ES-I3 (cell line): ENCODE data around the gene ORMDL3.
"Not testable (repeated sequence)": the region's sequence is repeated elsewhere in the genome, so short reads cannot be mapped to it uniquely, and the experiment has no call there.

ENCODE experiments used
- H3K36me3 ChIP-seq: 2 replicates; pipeline ENCODE4 v1.6.1; 2013; ENCODE audit warnings: mild to moderate bottlenecking, low read length, control low read depth, moderate library complexity; ENCODE audit not compliant: insufficient read depth
- H3K4me1 ChIP-seq: 2 replicates; pipeline ENCODE4 v1.6.1; 2013; ENCODE audit warnings: mild to moderate bottlenecking, control low read depth, low read length; ENCODE audit not compliant: insufficient read depth
- H3K9ac ChIP-seq: 2 replicates; pipeline ENCODE4 v1.6.1; 2013; ENCODE audit warnings: low read depth, mild to moderate bottlenecking, low read length, moderate library complexity
- H3K9me3 ChIP-seq: 2 replicates; pipeline ENCODE4 v1.6.1; 2013; ENCODE audit warnings: mild to moderate bottlenecking, low read length, moderate library complexity; ENCODE audit not compliant: control insufficient read depth, insufficient read depth

The ORMDL3 gene

GRCh38 chr17:39923836-39924690 lies 3.3 kb downstream of the ORMDL3 start:
- H3K9me3 ChIP-seq = no peaks in the 10 kb centered on the region
- H3K9ac ChIP-seq = no peak overlapping the region
- H3K36me3 ChIP-seq = peaks cover 8% of the 10 kb centered on the region
- H3K4me1 ChIP-seq = no peaks in the 10 kb centered on the region; the same call in none of the 2 replicates

DNA sequence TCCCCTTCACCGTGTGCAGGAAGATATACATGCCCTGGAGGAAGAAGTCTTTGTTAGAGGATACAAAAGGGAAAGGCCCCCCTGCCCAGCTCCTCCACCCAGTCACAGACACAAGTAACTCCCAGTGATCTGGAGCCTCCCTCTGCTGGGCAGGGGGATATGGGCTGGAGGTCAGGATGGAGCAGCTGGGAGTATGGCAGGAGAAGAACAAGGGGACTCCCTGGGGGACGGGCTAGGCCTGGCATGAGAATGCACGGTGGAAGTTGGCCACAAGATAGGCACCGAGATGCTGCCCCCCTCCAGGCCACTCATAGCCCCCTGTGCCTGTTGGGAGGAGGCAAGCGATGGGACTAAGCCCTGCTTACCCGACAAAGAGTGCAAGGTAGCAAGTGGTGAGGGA lies 4.2 kb downstream of the ORMDL3 start:
- no peaks in the 10 kb centered on the region for H3K9me3 ChIP-seq
- no peaks in the 10 kb centered on the region; the same call in none of the 2 replicates for H3K4me1 ChIP-seq
- H3K36me3 ChIP-seq = peaks cover 11% of the 10 kb centered on the region
- H3K9ac ChIP-seq = no peak overlapping the region

GRCh38 chr17:39922006-39922405 lies 5.4 kb downstream of the ORMDL3 start:
- no peak overlapping the region for H3K9ac ChIP-seq
- no peaks in the 10 kb centered on the region; the same call in none of the 2 replicates for H3K4me1 ChIP-seq
- no peaks in the 10 kb centered on the region for H3K9me3 ChIP-seq
- H3K36me3 ChIP-seq = peaks cover 11% of the 10 kb centered on the region

DNA sequence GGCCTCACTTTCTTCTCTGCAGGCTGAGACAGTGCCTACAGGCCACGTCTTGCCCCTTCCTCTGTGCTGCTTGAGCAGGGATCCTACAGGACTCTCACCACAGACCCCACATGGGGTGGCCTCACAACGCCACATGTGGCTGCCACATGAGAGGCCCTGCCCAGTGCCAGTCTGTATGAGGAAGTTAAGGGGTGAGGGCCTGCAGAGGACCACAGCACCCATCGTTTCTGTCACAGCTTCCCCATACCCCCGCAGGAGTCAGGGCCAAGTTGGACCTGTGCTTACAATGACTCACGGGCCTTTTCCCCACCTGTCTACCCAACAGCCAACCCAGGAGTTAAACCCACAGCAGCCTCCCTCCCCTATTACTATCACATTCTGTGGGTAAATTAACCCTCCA lies 6.1 kb downstream of the ORMDL3 start:
- H3K36me3 ChIP-seq = peaks cover 11% of the 10 kb centered on the region
- H3K4me1 ChIP-seq = no peaks in the 10 kb centered on the region; the same call in none of the 2 replicates
- H3K9me3 ChIP-seq = no peaks in the 10 kb centered on the region
- no peak overlapping the region for H3K9ac ChIP-seq

DNA sequence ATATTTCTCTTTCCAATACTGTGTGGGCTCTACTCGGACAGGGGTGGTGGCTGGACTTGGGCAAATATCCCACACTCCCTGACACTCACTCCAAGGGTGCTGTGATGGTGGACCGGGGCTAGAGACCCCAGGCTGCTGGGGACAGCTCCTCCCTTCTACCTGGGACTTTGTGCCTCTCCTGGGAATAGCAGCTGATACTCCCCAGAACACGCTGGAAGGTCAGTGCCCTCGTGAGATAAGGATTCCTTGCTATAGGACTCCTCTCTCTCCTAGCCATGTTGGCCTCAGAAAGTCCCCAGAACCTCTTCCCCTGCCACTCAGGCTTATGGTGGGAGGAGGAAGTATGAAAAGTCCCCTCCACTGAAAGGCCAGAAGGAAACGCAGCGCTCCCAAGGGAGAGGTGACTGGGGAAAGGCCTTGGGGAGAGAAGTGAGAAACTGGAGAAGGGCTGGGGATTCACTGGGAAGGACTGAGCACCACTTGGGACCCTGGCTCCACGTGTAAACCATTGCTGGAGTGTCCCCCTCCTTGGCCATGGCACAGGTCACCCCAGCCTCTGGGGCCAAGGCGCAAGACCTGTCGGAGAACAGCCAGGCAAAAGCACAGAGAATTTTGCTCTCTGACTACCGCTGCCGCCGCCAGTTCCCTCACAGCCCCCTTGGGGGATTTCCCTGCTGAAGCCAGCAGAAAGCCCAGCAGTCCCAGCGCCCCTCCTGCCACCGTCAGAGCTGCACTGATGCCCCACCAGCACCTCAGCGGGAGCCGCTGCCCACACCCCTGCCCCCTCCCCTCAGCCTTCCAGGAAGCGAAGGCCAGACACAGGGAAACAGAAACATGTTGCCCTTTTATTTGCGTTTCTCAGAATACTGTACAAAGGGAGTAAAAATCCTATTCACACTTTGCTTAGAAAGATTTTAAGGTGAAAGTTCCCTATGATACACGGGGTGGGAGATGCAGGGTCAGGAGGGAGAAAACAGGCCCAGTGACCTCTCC lies 6.9 kb downstream of the ORMDL3 start:
- Histone ChIP-seq H3K4me1 (no peaks in the 10 kb centered on the region; the same call in none of the 2 replicates), H3K9me3 (no peaks in the 10 kb centered on the region), H3K9ac (no peak overlapping the region), H3K36me3 (peaks cover 11% of the 10 kb centered on the region)

GRCh38 chr17:39919087-39919683 lies 8.2 kb downstream of the ORMDL3 start:
- no peak overlapping the region for H3K9ac ChIP-seq
- no peaks in the 10 kb centered on the region for H3K9me3 ChIP-seq
- no peaks in the 10 kb centered on the region for H3K4me1 ChIP-seq
- peaks cover 11% of the 10 kb centered on the region for H3K36me3 ChIP-seq

DNA sequence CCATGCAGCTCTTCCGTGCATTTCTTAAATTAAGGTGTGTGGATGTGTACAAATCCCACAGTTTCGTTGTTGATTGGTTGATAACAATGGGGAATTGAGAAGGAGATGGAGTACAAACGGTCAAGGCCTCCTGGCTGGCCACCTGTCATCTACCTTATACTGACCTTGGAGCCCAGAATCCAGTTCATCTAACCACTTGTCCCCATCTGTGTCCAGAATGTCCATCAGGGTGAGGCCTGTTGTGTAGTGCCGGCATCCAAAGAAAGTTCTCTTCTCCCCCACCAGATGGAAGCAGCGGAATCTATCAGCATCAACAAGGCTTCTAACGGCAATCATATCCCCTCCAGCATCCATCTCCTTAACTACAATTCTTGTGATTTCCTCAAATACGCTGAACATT lies 10.5 kb downstream of the ORMDL3 start:
- H3K9me3 ChIP-seq = no peaks in the 10 kb centered on the region
- peaks cover 6% of the 10 kb centered on the region for H3K36me3 ChIP-seq
- H3K9ac ChIP-seq = no peak overlapping the region
- no peaks in the 10 kb centered on the region for H3K4me1 ChIP-seq

DNA sequence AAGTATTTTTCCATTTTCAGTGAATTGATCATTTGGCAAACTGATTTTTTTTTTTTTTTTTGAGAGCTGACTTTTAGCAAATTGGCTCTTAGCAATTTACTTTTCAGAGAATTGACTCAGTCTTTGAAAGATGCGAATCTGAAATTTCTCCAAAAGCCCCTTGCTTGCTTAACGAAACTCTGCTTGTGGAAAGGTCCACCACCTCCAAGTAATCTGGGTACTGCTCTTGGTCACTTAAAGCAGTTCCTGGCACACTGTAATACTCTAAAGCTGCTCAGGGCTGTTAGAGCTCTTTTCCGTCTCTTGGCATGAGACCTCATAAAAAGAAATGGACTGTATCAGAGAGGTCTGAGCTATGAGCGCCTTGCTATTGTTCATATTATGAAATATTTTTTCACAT lies 11.8 kb downstream of the ORMDL3 start:
- Histone ChIP-seq H3K36me3 (peaks cover 5% of the 10 kb centered on the region), H3K9me3 (no peaks in the 10 kb centered on the region)

DNA sequence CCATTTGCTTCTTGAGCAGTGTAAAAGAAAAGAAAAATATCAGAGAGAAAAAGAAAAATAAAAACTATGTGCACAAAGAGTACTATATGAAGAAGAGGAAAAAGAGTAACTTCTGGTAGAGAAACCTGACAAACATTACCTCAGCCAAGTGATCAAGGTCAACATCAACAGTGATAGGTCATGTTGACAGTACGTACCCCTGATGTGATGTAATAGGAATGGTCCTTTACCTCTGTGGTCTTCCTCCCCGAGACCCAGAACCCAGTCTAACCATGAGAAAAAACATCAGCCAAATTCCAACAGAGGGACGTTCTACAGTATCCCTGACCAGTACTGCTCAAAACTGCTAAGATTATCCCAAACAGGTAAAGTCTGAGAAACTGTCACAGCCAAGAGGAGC lies 13.4 kb downstream of the ORMDL3 start:
- Histone ChIP-seq H3K9ac (no peak overlapping the region), H3K4me1 (no peaks in the 10 kb centered on the region), H3K36me3 (peaks cover 4% of the 10 kb centered on the region), H3K9me3 (no peaks in the 10 kb centered on the region)

More for the DNA sequence above, 11.8 kb downstream of the ORMDL3 start:
- Histone ChIP-seq H3K9ac (no peak overlapping the region), H3K4me1 (no peaks in the 10 kb centered on the region)

DNA sequence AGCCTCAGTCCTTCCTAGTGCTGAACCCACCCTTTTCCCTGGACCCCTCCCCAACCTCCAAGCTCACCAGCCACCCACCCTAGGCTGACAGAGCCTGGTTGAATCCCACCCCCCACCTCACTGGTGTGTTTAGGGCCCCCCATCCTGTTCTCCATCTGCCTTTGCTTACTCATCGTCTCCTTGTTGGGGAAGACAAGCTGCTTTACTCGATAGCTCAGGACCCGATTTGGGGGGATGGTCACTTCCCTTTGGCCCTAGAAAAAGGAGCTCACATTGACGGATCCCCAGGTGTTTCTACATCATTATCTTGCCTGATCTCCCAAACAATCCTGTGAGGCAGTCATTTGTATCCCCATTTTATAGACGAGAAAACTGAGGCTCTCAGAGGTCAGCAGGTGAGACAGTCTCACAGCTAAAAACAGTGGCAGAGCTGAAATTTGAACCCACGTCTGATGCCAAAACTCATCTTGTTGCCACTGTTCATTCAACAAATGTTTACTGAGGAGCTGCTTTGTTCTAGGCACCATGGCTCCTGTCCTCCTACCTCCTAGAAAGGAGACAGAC lies 18.5 kb downstream of the ORMDL3 start:
- Histone ChIP-seq H3K9ac (no peak overlapping the region), H3K9me3 (no peaks in the 10 kb centered on the region), H3K4me1 (no peaks in the 10 kb centered on the region), H3K36me3 (peaks cover 6% of the 10 kb centered on the region; the same call in 1 of the 2 replicates)

DNA sequence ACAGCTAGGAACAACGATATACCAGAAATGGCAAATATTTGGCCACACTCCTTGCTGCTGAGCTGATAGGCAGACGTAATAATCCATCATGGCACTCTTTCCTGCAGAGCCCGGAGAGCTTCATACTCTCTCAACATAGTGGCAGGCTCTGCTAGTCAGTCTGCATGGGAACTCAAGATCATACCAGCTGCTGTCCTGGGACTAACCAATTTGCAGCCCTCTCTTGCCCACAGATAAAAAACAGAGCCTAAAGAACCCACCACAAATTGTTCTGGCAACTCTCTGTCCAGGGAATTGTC lies 22.5 kb downstream of the ORMDL3 start:
- H3K36me3 ChIP-seq = peaks cover 6% of the 10 kb centered on the region; the same call in 1 of the 2 replicates
- H3K4me1 ChIP-seq = no peaks in the 10 kb centered on the region
- H3K9me3 ChIP-seq = no peaks in the 10 kb centered on the region
- no peak overlapping the region for H3K9ac ChIP-seq

GRCh38 chr17:39903158-39903884 lies 24.1 kb downstream of the ORMDL3 start:
- no peaks in the 10 kb centered on the region for H3K9me3 ChIP-seq
- no peaks in the 10 kb centered on the region for H3K4me1 ChIP-seq
- H3K9ac ChIP-seq = no peak overlapping the region
- 0 out of 2 replicates have a peak, but pooled peaks cover 2% of the 10 kb centered on the region for H3K36me3 ChIP-seq

DNA sequence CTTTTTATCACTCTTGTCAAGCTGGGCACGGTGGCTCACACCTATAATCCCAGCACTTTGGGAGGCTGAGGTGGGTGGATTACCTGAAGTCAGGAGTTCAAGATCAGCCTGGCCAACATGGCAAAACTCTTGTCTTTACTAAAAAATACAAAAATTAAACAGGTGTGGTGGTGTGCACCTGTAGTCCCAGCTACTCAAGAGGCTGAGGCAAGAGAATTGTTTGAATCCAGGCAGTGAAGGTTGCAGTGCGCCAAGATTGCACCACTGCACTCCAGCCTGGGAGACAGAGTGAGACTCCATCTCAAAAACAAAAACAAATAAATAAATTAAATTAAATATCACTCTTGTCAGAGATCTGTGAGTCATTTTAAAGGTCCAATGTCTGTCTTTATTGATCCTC lies 25.4 kb downstream of the ORMDL3 start:
- not testable (repeated sequence) for H3K9me3 ChIP-seq, H3K9ac ChIP-seq, H3K4me1 ChIP-seq, H3K36me3 ChIP-seq
